ENCODE data around the gene PEPD. TPM values are rescaled to one million over a fixed set of nuclear protein-coding genes. Genes with fewer than 3 reads are reported as not detected.

PEPD gene
- total RNA-seq, 2 experiments from 2014 or later, result 23.5 to 26.2 TPM

DNA sequence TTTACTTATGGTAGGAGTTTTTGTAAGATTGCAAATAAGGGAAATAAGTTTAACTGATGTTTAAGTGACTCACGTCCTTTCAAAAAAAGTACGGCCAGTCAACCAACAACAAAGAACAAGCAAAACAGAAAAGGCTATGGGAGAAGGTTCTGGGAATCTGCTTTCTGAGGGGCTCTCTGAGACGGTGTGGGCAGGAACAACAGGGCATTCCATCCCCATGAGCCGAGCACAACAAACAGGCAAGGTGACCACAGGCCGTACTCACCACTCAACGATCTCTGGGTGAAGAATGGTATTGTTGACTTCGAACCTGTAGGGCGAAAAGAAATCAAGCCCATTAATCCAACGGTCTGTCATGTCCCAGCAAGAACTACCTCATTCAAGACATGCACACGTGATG is 43.8 kb downstream of the PEPD start:
- ATAC-seq (ENCODE audit: low read depth), result no peak
- peaks cover 5% of the 10 kb centered on the region for H3K9me3 Mint-ChIP-seq
- POLR2A ChIA-PET, result no interaction called here
- no peak overlapping the region for H3K4me3 Mint-ChIP-seq
- no peak for DNase-seq
- no peaks in the 10 kb centered on the region for H3K27me3 Mint-ChIP-seq
- no peaks in the 10 kb centered on the region for H3K4me1 Mint-ChIP-seq
- H3K27ac Mint-ChIP-seq, result no peak overlapping the region
- peaks cover 10% of the 10 kb centered on the region for H3K36me3 Mint-ChIP-seq

DNA sequence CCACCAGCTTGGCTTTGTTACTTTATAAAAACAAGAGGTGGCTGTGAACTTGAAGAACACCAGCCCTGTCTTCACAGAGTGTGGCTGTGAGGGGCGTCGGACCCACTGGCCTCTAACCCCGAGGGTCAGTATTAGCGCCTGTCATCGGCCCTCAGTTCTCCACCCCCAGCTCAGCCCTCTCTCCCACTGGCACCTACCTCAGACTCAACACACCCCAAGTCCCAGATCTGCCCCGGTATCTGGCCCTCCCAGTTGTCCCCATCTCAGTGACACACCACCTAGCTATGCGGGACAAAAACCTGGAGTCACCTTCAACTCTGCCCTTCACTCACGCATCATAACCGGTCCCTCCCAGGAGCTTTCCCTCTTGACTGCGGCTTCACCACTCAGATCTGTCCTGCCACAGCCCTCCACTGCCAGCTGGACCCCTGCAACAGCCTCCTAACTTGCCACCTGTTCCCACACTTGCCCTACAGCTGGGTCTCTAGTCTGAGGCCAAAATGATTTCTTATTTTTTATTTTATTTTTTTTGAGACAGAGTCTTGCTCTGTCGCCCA is 45.4 kb downstream of the PEPD start:
- ATAC-seq (ENCODE audit: low read depth), result no peak
- DNase-seq, result no peak
- H3K27me3 Mint-ChIP-seq, result no peaks in the 10 kb centered on the region
- H3K27ac Mint-ChIP-seq, result no peak overlapping the region
- POLR2A ChIA-PET, result no interaction called here
- no peak overlapping the region for H3K4me3 Mint-ChIP-seq
- no peaks in the 10 kb centered on the region for H3K4me1 Mint-ChIP-seq
- peaks cover 7% of the 10 kb centered on the region for H3K36me3 Mint-ChIP-seq
- H3K9me3 Mint-ChIP-seq, result peaks cover 2% of the 10 kb centered on the region

DNA sequence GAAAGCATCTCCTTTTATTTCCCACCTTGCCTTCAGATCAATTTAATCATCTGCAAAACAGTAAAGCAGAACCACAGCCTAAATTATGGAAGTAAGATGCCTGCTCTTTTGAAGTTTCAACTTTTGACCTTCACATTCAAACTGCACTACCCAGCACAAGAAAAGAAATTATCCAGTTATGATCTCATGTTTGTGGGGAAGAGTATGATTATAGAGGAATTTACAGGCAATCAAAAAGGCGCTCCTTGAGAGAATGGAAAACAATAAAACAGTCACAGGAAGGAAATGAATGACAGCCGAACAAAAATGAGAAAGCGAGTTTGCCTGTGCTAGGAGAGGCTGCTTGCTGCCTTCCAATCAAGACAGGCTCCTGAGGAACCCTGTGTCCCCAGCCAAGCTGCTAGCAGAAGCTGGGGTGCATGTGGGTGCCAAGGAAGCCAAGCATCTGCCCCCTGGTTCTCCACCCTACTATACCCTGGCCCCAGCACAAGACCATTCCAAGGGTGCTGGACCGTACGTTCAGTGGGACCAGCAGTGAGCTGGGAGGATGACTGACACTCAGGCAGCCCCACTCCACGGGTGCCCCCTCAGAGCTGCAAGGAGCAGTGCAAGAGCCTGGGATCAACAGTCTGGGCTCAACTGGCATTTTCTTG is 47.8 kb downstream of the PEPD start:
- Mint-ChIP-seq H3K27me3 (no peaks in the 10 kb centered on the region), H3K27ac (no peak overlapping the region), H3K4me1 (peaks cover 3% of the 10 kb centered on the region), H3K36me3 (peaks cover 2% of the 10 kb centered on the region), H3K9me3 (no peaks in the 10 kb centered on the region), H3K4me3 (no peak overlapping the region)
- ATAC-seq (ENCODE audit: low read depth) (no peak), DNase-seq (no peak)
- POLR2A ChIA-PET, result no interaction called here

GRCh38 chr19:33472691-33473652 is 48.6 kb downstream of the PEPD start:
- no peak for DNase-seq
- no peaks in the 10 kb centered on the region for H3K36me3 Mint-ChIP-seq
- POLR2A ChIA-PET, result no interaction called here
- no peak overlapping the region for H3K4me3 Mint-ChIP-seq
- no peak overlapping the region for H3K27ac Mint-ChIP-seq
- no peaks in the 10 kb centered on the region for H3K27me3 Mint-ChIP-seq
- H3K9me3 Mint-ChIP-seq, result no peaks in the 10 kb centered on the region
- ATAC-seq (ENCODE audit: low read depth), result no peak
- H3K4me1 Mint-ChIP-seq, result peaks cover 3% of the 10 kb centered on the region

GRCh38 chr19:33472226-33472625 is 49.4 kb downstream of the PEPD start:
- no peaks in the 10 kb centered on the region for H3K27me3 Mint-ChIP-seq
- H3K36me3 Mint-ChIP-seq, result no peaks in the 10 kb centered on the region
- H3K27ac Mint-ChIP-seq, result no peak overlapping the region
- no peak overlapping the region for H3K4me3 Mint-ChIP-seq
- no peak for ATAC-seq (ENCODE audit: low read depth)
- no peak for DNase-seq
- H3K4me1 Mint-ChIP-seq, result peaks cover 3% of the 10 kb centered on the region
- no peaks in the 10 kb centered on the region for H3K9me3 Mint-ChIP-seq
- POLR2A ChIA-PET, result no interaction called here

GRCh38 chr19:33471111-33471996 is 50.2 kb downstream of the PEPD start:
- ATAC-seq (ENCODE audit: low read depth) (no peak), DNase-seq (no peak)
- Mint-ChIP-seq H3K27me3 (no peaks in the 10 kb centered on the region), H3K9me3 (no peaks in the 10 kb centered on the region), H3K4me1 (peaks cover 3% of the 10 kb centered on the region), H3K36me3 (no peaks in the 10 kb centered on the region), H3K4me3 (no peak overlapping the region), H3K27ac (no peak overlapping the region)
- POLR2A ChIA-PET, result no interaction called here

- peaks cover 3% of the 10 kb centered on the region for H3K4me1 Mint-ChIP-seq
- H3K9me3 Mint-ChIP-seq, result no peaks in the 10 kb centered on the region
- DNase-seq, result no peak
- POLR2A ChIA-PET, result no interaction called here
- H3K27ac Mint-ChIP-seq, result no peak overlapping the region
- no peaks in the 10 kb centered on the region for H3K27me3 Mint-ChIP-seq
- no peak overlapping the region for H3K4me3 Mint-ChIP-seq
- no peak for ATAC-seq (ENCODE audit: low read depth)
- no peaks in the 10 kb centered on the region for H3K36me3 Mint-ChIP-seq
Observed at GRCh38 chr19:33470686-33471085, 50.9 kb downstream of the PEPD start.

DNA sequence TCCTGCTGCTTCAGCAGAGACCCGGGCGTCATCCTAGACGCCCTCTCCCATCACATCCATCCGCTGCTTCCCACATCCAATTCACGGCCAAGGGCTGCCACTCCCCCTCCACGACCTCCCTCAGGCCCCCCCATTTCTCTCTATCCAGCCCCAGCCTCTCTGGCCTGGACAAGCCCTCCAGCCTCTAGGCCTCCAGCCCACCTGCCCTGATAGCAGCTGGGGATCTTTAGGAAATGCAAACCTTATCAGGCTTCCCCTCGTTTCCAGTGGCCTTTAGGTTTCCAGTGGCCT is 51.6 kb downstream of the PEPD start:
- DNase-seq (no peak), ATAC-seq (ENCODE audit: low read depth) (no peak)
- Mint-ChIP-seq H3K27ac (no peak overlapping the region), H3K4me1 (peaks cover 3% of the 10 kb centered on the region), H3K27me3 (no peaks in the 10 kb centered on the region), H3K4me3 (no peak overlapping the region), H3K36me3 (no peaks in the 10 kb centered on the region), H3K9me3 (no peaks in the 10 kb centered on the region)
- POLR2A ChIA-PET, result no interaction called here

- H3K27ac Mint-ChIP-seq, result no peak overlapping the region
- POLR2A ChIA-PET, result no interaction called here
- no peaks in the 10 kb centered on the region for H3K36me3 Mint-ChIP-seq
- H3K4me1 Mint-ChIP-seq, result peaks cover 3% of the 10 kb centered on the region
- no peak for DNase-seq
- ATAC-seq (ENCODE audit: low read depth), result no peak
- H3K4me3 Mint-ChIP-seq, result no peak overlapping the region
- H3K9me3 Mint-ChIP-seq, result no peaks in the 10 kb centered on the region
- no peaks in the 10 kb centered on the region for H3K27me3 Mint-ChIP-seq
Observed at GRCh38 chr19:33469171-33470039, 52.2 kb downstream of the PEPD start.

DNA sequence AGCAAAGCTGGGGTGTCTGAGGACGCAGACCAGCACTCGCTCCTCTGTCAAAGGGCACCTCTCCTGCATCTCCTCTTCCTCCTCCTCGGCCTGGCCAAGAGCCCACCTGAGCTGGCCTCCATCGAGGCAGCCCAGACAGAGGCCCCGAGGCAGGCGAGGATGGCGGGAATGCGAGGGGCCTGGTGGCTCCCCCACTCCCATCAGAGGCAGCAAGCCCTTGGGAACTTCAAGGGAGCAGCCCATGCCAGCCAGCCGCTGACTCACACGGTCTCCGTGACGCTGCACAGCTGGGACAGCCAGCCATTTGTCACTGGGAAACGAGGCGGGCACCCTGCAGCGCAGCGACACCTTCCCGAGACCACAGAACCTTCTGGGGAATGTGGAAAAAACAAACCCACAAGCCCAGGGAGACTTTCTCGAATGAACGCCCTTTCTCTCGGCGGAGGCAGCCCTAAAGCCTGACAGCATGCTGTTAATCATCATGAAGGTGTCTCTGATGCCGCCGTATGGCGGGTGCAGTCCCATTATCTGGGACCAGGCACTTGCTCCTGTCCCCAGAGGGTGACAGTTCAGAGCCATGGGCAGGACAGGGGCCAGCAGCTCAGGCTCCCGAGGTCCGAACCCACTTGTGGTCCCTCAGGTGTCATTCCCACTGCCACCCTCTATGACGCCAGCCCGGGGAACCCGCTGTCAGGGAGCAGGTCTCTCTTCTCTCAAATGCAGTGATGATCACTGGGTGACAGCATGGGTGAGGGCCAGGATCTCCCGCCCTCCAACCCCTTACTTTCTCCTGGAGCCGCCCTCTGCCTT is 53.0 kb downstream of the PEPD start:
- POLR2A ChIA-PET, result no interaction called here
- Mint-ChIP-seq H3K27me3 (no peaks in the 10 kb centered on the region), H3K9me3 (no peaks in the 10 kb centered on the region), H3K4me1 (peaks cover 3% of the 10 kb centered on the region), H3K4me3 (no peak overlapping the region), H3K27ac (no peak overlapping the region), H3K36me3 (no peaks in the 10 kb centered on the region)
- ATAC-seq (ENCODE audit: low read depth) (no peak), DNase-seq (no peak)

- Mint-ChIP-seq H3K4me1 (peaks cover 3% of the 10 kb centered on the region), H3K27me3 (no peaks in the 10 kb centered on the region), H3K4me3 (no peak overlapping the region), H3K36me3 (no peaks in the 10 kb centered on the region), H3K9me3 (no peaks in the 10 kb centered on the region), H3K27ac (no peak overlapping the region)
- ATAC-seq (ENCODE audit: low read depth) (no peak), DNase-seq (no peak)
- POLR2A ChIA-PET, result no interaction called here
Observed at GRCh38 chr19:33467851-33468250, 53.7 kb downstream of the PEPD start.

DNA sequence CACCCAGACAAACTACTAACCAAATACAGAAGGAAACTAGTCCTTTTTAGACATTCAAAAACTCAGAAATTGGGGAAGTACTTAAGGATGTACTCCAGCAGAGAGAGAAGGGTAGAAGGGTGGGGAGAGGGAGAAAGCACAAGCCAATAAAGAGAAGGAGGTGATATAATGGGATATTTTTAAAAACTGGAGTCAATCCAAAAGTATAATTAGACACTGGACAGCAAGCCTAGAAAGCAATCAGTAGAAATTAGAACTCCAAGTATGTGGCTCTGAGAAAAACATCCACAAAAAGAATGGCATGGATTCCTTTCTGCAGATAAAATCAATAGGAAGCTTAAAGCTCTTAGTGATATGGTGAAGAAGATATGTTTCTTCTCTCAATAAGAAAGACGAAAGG is 55.8 kb downstream of the PEPD start:
- Mint-ChIP-seq H3K27me3 (no peaks in the 10 kb centered on the region), H3K4me1 (peaks cover under 1% of the 10 kb centered on the region), H3K4me3 (no peak overlapping the region), H3K36me3 (no peaks in the 10 kb centered on the region), H3K9me3 (no peaks in the 10 kb centered on the region), H3K27ac (no peak overlapping the region)
- no peak for DNase-seq
- no peak for ATAC-seq (ENCODE audit: low read depth)
- POLR2A ChIA-PET, result no interaction called here

Measured in activated naive CD8-positive, alpha-beta T cell treated with anti-CD3 and anti-CD28 coated beads, Interleukin-2, amount 10 ng/mL, durations not matched to agents 7 days and 5 days (primary cell).